ENCODE data around the gene IL1RL1.

DNA sequence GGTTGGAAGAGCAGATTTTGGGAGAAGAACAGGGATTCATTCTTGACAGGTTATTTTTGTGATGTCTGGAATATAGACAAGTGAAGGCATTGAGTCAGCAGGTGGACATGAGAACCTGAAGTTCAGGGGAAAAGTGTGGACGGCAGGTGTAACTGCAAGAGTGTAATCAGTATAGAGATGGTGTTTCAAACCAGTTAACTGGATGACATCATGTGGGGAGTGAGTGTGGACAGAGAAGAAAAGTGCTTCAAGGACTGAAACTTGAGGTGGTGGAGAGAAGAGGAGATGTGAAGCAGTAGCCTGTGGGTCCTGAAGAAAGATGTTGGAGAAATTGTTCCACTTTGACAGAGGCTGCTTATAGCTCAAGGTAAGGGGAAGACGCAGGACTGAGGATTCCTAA lies 7.1 kb downstream of the IL1RL1 start:
- TF ChIP-seq, protein P1, sequence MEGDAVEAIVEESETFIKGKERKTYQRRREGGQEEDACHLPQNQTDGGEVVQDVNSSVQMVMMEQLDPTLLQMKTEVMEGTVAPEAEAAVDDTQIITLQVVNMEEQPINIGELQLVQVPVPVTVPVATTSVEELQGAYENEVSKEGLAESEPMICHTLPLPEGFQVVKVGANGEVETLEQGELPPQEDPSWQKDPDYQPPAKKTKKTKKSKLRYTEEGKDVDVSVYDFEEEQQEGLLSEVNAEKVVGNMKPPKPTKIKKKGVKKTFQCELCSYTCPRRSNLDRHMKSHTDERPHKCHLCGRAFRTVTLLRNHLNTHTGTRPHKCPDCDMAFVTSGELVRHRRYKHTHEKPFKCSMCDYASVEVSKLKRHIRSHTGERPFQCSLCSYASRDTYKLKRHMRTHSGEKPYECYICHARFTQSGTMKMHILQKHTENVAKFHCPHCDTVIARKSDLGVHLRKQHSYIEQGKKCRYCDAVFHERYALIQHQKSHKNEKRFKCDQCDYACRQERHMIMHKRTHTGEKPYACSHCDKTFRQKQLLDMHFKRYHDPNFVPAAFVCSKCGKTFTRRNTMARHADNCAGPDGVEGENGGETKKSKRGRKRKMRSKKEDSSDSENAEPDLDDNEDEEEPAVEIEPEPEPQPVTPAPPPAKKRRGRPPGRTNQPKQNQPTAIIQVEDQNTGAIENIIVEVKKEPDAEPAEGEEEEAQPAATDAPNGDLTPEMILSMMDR (IDR thresholded peaks at IDR 0.05; ENCODE audit: poor library complexity) = no peak
- no peak for TF ChIP-seq EZH2 (IDR thresholded peaks at IDR 0.05; ENCODE audit: borderline replicate concordance)
